Karpas-422 (cell line): ENCODE data around the gene GSN. TPM values are rescaled to one million over a fixed set of nuclear protein-coding genes. Genes with fewer than 3 reads are reported as not detected.

Experiments used
- DNase-seq: peaks from one replicate; pipeline ENCODE4 v3.0.0-alpha.2; 2015
- H2AFZ ChIP-seq: fragments of 200-600 bp; sonication (generic); 2 replicates; pipeline ENCODE4 v1.6.1; 2014; ENCODE audit warnings: antibody characterized with exemption, low read length, mixed read lengths
- H3K27ac ChIP-seq: fragments of 200-600 bp; sonication (generic); 2 replicates; pipeline ENCODE4 v1.5.1; 2014; ENCODE audit warnings: mild to moderate bottlenecking, low read length, moderate library complexity
- H3K27me3 ChIP-seq: fragments of 200-600 bp; sonication (generic); 2 replicates; pipeline ENCODE4 v1.6.1; 2014; ENCODE audit warnings: low read length, mixed read lengths
- H3K36me3 ChIP-seq: fragments of 200-600 bp; sonication (generic); 2 replicates; pipeline ENCODE4 v1.6.1; 2014; ENCODE audit warnings: low read length, mixed read lengths; ENCODE audit not compliant: insufficient read depth
- H3K4me1 ChIP-seq: fragments of 200-600 bp; sonication (generic); 2 replicates; pipeline ENCODE4 v1.6.1; 2014; ENCODE audit warnings: mild to moderate bottlenecking, low read length, mixed read lengths
- H3K4me2 ChIP-seq: fragments of 200-600 bp; sonication (generic); 2 replicates; pipeline ENCODE4 v1.6.1; 2014; ENCODE audit warnings: low read length, low read depth, mild to moderate bottlenecking; ENCODE audit not compliant: poor library complexity, severe bottlenecking
- H3K4me3 ChIP-seq: fragments of 200-600 bp; sonication (generic); 2 replicates; pipeline ENCODE4 v1.5.1; 2014; ENCODE audit warnings: mild to moderate bottlenecking, antibody characterized with exemption, low read length, mixed read lengths
- H3K79me2 ChIP-seq: fragments of 200-600 bp; sonication (generic); 2 replicates; pipeline ENCODE4 v1.6.1; 2014; ENCODE audit warnings: mild to moderate bottlenecking, low read length, mixed read lengths
- H3K9ac ChIP-seq: fragments of 200-600 bp; sonication (generic); 2 replicates; pipeline ENCODE4 v1.6.0; 2014; ENCODE audit warnings: low read length
- H3K9me2 ChIP-seq: fragments of 200-600 bp; sonication (generic), shearing (Covaris generic); replicated peaks from 2 replicates; pipeline ENCODE4 v1.6.0; 2014; ENCODE audit warnings: mild to moderate bottlenecking, low read length, moderate library complexity; ENCODE audit not compliant: insufficient read depth
- H3K9me3 ChIP-seq: fragments of 300-700, 200-600 bp; sonication (generic); 2 replicates; pipeline ENCODE4 v1.6.1; 2014; ENCODE audit warnings: low read length, mixed read lengths
- H4K20me1 ChIP-seq: fragments of 200-600 bp; sonication (generic); 2 replicates; pipeline ENCODE4 v1.6.1; 2014; ENCODE audit warnings: mild to moderate bottlenecking, antibody characterized with exemption, low read length, low read depth; ENCODE audit not compliant: insufficient read depth
- total RNA-seq: library from RNA; depleted of rRNA; stranded (reverse); fragments of >200 nt; shearing (Covaris generic); gene quantifications from 2 replicates; pipeline ENCODE4 v1.2.3, GENCODE V29; 2014; ENCODE audit warnings: low replicate concordance

GSN gene
- total RNA-seq, 1 experiment from 2014 or later: 33.7 TPM

- Histone ChIP-seq H3K4me3 (no peak overlapping the region), H3K4me1 (peaks cover 38% of the 10 kb centered on the region), H3K4me2 (peak overlapping the region; percentile 90), H2AFZ (no peak overlapping the region), H3K9me3 (no peaks in the 10 kb centered on the region), H4K20me1 (no peaks in the 10 kb centered on the region), H3K79me2 (peaks cover 33% of the 10 kb centered on the region), H3K9me2 (no peaks in the 10 kb centered on the region), H3K36me3 (no peaks in the 10 kb centered on the region), H3K27ac (no peak overlapping the region), H3K27me3 (no peaks in the 10 kb centered on the region), H3K9ac (no peak overlapping the region)
- DNase-seq: no peak
Observed at GRCh38 chr9:121367306-121368137, 99.6 kb downstream of the GSN start.

DNA sequence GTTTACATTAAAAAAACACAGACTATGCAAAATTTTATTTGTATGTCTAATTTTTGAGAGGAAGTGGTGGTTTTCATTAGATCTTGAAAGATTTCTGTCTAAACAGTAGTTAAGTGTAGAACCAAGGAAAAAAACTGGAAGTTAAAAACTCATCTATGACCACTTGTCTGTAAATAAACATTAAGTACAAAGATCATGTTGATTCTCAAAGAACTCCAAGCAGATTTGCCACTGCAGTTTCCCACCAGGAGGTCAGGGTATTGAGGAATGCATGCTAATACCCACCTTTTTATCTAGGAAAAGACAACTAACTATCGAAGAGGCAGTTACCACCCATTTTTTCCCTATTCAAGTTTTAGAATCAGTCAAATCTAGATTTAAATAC lies 100.2 kb downstream of the GSN start:
- H3K9ac ChIP-seq: no peak overlapping the region
- no peaks in the 10 kb centered on the region for H3K9me2 ChIP-seq
- no peaks in the 10 kb centered on the region for H3K27me3 ChIP-seq
- H3K79me2 ChIP-seq: peaks cover 33% of the 10 kb centered on the region
- DNase-seq: no peak
- peaks cover 38% of the 10 kb centered on the region for H3K4me1 ChIP-seq
- H3K36me3 ChIP-seq: no peaks in the 10 kb centered on the region
- no peak overlapping the region for H2AFZ ChIP-seq
- no peak overlapping the region for H3K4me3 ChIP-seq
- H3K9me3 ChIP-seq: no peaks in the 10 kb centered on the region
- no peaks in the 10 kb centered on the region for H4K20me1 ChIP-seq
- no peak overlapping the region for H3K27ac ChIP-seq
- peak overlapping the region; percentile 90 for H3K4me2 ChIP-seq

DNA sequence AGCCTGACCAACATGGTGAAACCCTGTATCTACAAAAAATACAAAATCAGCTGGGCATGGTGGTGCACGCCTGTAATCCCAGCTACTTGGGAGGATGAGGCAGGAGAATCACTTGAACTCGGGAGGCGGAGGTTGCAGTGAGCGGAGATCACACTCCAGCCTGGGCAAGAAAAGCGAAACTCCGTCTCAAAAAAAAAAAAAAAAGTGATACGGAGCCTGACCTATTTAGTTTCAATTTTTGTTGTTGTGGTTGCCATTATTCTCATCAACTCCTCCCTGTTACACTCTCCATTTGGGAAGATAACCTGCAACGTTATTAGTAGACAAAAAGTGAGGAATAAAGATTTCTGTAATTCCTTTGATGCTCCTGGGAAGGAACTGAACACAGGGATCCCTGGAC lies 100.8 kb downstream of the GSN start:
- peaks cover 38% of the 10 kb centered on the region for H3K4me1 ChIP-seq
- no peak overlapping the region for H2AFZ ChIP-seq
- DNase-seq: no peak
- H3K36me3 ChIP-seq: no peaks in the 10 kb centered on the region
- peak overlapping the region; percentile 90 for H3K4me2 ChIP-seq
- H3K27ac ChIP-seq: no peak overlapping the region
- peaks cover 33% of the 10 kb centered on the region for H3K79me2 ChIP-seq
- peak overlapping the region; percentile 73 for H3K9ac ChIP-seq
- H3K4me3 ChIP-seq: peak overlapping the region; percentile 75
- no peaks in the 10 kb centered on the region for H3K9me3 ChIP-seq
- H3K9me2 ChIP-seq: no peaks in the 10 kb centered on the region
- H3K27me3 ChIP-seq: no peaks in the 10 kb centered on the region
- no peaks in the 10 kb centered on the region for H4K20me1 ChIP-seq

GRCh38 chr9:121369595-121370265 lies 101.8 kb downstream of the GSN start, which contains the start of gene STOM:
Gene STOM, minus strand, starts transcription at chr9:121370250. Its CDS starts 63 bp downstream, at chr9:121370187.
- Histone ChIP-seq H3K79me2 (peaks cover 30% of the 10 kb centered on the region), H3K36me3 (no peaks in the 10 kb centered on the region), H3K27me3 (no peaks in the 10 kb centered on the region), H2AFZ (peak within 1 kb of the TSS; percentile 97), H3K4me1 (peaks cover 32% of the 10 kb centered on the region), H3K4me3 (peak within 1 kb of the TSS; percentile 75), H3K9ac (peak within 1 kb of the TSS; percentile 73), H4K20me1 (no peaks in the 10 kb centered on the region), H3K9me3 (no peaks in the 10 kb centered on the region), H3K4me2 (peak within 1 kb of the TSS; percentile 90), H3K27ac (no peak within 1 kb of the TSS), H3K9me2 (no peaks in the 10 kb centered on the region)
- peak; percentile 81 for DNase-seq

- Histone ChIP-seq H3K79me2 (peaks cover 24% of the 10 kb centered on the region), H2AFZ (no peak overlapping the region), H3K9me2 (no peaks in the 10 kb centered on the region), H3K4me3 (no peak overlapping the region), H3K27ac (no peak overlapping the region), H3K36me3 (no peaks in the 10 kb centered on the region), H3K27me3 (no peaks in the 10 kb centered on the region), H3K9me3 (no peaks in the 10 kb centered on the region), H3K4me2 (no peak overlapping the region), H4K20me1 (no peaks in the 10 kb centered on the region), H3K4me1 (peaks cover 28% of the 10 kb centered on the region), H3K9ac (no peak overlapping the region)
- no peak for DNase-seq
Observed at GRCh38 chr9:121371495-121372061, 103.6 kb downstream of the GSN start.

DNA sequence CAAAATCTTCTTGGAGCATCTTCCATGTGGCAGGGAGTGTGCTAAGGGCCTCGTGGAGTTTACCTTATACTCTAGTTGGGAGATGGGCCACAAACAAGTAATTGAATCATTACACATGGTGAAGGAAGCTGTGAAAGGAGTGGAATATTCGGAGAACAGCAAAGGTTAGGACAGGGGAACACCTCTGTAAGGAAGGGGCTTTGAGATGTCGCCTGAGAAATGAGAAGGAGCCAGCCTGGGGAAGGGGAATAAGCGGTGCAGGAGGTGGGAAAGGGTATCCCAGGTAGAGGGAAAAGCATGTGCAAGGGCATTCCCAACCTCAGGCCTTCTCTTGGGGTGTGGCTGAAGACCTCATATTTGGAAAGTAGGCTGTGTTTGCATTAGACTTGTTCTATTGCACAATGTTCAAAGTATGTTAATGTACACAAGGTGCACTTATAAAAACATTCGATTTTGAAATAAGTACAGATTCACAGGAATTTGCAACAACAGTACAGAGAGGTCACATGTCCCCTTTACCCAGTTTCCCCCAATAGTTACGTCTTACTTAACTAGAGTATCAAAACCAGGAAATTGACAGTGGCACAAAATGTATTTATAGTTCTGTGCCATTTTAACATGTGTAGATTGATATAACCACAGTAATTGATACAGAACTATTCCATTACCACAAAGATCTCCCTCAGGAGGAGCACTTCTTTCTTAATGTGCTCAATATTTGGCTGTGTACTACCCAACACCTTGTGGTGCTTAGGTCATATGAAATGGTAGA lies 104.5 kb downstream of the GSN start:
- no peak for DNase-seq
- no peak overlapping the region for H2AFZ ChIP-seq
- H3K9ac ChIP-seq: no peak overlapping the region

DNA sequence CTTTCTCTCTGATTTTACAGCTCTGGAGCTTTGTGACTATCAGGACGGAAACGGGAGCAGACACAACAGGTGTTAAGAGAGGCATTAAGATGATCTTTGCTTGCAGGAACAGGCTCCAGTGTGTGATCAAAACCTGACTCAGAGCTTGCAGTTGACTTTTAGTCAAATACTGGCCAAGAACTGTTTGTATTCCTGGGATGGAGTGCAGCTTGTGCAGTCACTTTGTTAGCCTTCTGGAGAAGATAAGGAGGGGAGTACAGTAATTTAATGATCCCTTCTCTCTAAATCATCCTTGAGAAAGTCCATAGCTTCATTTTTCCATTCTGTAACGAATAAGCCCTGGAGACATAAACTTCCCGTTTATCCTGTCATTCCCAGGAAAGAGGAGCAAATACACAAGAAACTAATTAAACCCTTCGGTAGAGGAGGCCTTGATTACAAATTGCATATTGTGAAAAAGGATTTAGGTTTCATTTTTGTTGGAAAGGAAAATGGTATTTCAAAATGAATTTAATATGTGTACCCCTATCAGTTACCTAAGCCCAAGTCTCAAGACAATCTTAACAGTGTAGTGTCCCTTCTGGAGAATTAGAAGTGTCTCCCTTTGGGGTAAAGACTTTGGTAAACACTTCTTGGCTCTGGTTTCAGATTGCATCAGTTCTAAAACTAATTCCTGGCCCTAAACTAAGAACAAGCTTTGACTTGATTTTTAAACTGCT lies 105.2 kb downstream of the GSN start:
- no peaks in the 10 kb centered on the region for H3K36me3 ChIP-seq
- H3K4me2 ChIP-seq: no peak overlapping the region
- no peaks in the 10 kb centered on the region for H4K20me1 ChIP-seq
- H3K4me3 ChIP-seq: no peak overlapping the region
- no peaks in the 10 kb centered on the region for H3K9me2 ChIP-seq
- no peak overlapping the region for H3K27ac ChIP-seq
- DNase-seq: no peak
- H3K9ac ChIP-seq: no peak overlapping the region
- H3K4me1 ChIP-seq: peaks cover 20% of the 10 kb centered on the region
- H3K79me2 ChIP-seq: peaks cover 11% of the 10 kb centered on the region
- H2AFZ ChIP-seq: no peak overlapping the region
- H3K27me3 ChIP-seq: no peaks in the 10 kb centered on the region
- no peaks in the 10 kb centered on the region for H3K9me3 ChIP-seq

More for the DNA sequence above, 104.5 kb downstream of the GSN start:
- Histone ChIP-seq H3K9me2 (no peaks in the 10 kb centered on the region), H3K9me3 (no peaks in the 10 kb centered on the region), H3K27ac (no peak overlapping the region), H4K20me1 (no peaks in the 10 kb centered on the region), H3K79me2 (peaks cover 18% of the 10 kb centered on the region), H3K36me3 (no peaks in the 10 kb centered on the region), H3K4me3 (no peak overlapping the region), H3K27me3 (no peaks in the 10 kb centered on the region), H3K4me1 (peaks cover 27% of the 10 kb centered on the region), H3K4me2 (no peak overlapping the region)
